Left lung (tissue), 10 donors: ENCODE measurements around the gene DUXB. TPM values are rescaled to one million over a fixed set of nuclear protein-coding genes. Genes with fewer than 3 reads are reported as not detected.

Source experiments
- ATAC-seq: fragments of 200-7000 bp; cut with Tn5 transposase; one replicate; pipeline ENCODE4 v1.9.1; 2020; ENCODE audit warnings: moderate library complexity
- DNase-seq, 4 donors: peaks; one replicate each; pipeline ENCODE4 v3.0.0-alpha.2; 2013 to 2020
- H3K27ac ChIP-seq, 2 donors: fragments of 200-600 bp; sonication (generic) in 1 of 2; one replicate each; pipeline versions ENCODE4 v1.5.0 to v1.8.0; 2020 to 2021
- H3K27me3 ChIP-seq, 2 donors: fragments of 200-600 bp; sonication (generic) in 1 of 2; one replicate each; pipeline versions ENCODE4 v1.5.0 to v1.8.0; 2020 to 2021
- H3K36me3 ChIP-seq, 2 donors: fragments of 200-600 bp; sonication (generic) in 1 of 2; one replicate each; pipeline versions ENCODE4 v1.5.0 to v1.8.0; 2020 to 2021
- H3K4me1 ChIP-seq, 2 donors: fragments of 200-600 bp; one replicate each; pipeline ENCODE4 v1.8.0; 2021
- H3K4me3 ChIP-seq, 2 donors: fragments of 200-600 bp; sonication (generic) in 1 of 2; one replicate each; pipeline versions ENCODE4 v1.5.0 to v1.8.0; 2020 to 2021; ENCODE audit warnings: mild to moderate bottlenecking in 1 of 2
- H3K9me3 ChIP-seq, 2 donors: fragments of 200-600 bp; sonication (generic) in 1 of 2; one replicate each; pipeline versions ENCODE4 v1.5.0 to v1.8.0; 2020 to 2021
- intact Hi-C, 2 donors: fragments of 100-400 bp; cut with DNase I; formaldehyde crosslinking; loops; one replicate each; pipeline versions ENCODE4 v1.11.2 to v1.14.2; 2022
- polyA plus RNA-seq, 6 donors: library from polyadenylated mRNA; unstranded; fragments of 120-200 nt; gene quantifications; one replicate each; pipeline ENCODE4 v1.2.1, GENCODE V29; 2013; ENCODE audit not compliant: insufficient read length in 6 of 6
- total RNA-seq, 2 donors: library from RNA; stranded (reverse); fragmentation: NEBNext Ultra II Directional; extraction: Animal tissue kit (Norgen Biotek cat#: 25700); gene quantifications; one replicate each; pipeline ENCODE4 v1.2.1, GENCODE V29; 2021
- TF ChIP-seq, protein P1 (sequence below), 2 donors: fragments of 200-600 bp; sonication (generic) in 1 of 2; IDR thresholded peaks; one replicate each; pipeline versions ENCODE4 v1.5.0 to v1.8.0; 2021; ENCODE audit warnings: antibody characterized with exemption in 2 of 2
- donor health status: DM: no; HTN: yes; CAD: no.
- donor health status: DM: no; HTN: no; CAD: no.

Gene DUXB
- total and polyA plus RNA-seq, 8 donors = 0.15 to 0.42 (median 0.16) TPM; not detected in 4

DNA sequence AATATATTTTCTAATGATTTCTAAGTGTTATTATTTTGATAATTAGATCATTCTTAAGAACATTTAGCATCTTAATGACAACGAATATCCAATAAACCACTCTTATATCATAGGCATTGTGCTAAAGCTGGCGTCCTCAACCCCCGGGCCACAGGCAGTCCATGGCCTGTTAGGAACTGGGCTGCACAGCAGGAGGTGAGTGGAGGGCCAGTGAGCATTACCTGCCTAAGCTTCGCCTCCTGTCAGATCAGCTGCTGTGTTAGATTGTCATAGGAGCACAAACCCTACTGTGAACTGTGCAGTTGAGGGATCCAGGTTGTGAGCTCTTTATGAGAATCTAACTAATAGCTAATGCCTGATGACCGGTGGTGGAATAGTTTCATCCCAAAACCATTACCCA lies 3.7 kb downstream of the DUXB start:
- TF ChIP-seq, protein P1, sequence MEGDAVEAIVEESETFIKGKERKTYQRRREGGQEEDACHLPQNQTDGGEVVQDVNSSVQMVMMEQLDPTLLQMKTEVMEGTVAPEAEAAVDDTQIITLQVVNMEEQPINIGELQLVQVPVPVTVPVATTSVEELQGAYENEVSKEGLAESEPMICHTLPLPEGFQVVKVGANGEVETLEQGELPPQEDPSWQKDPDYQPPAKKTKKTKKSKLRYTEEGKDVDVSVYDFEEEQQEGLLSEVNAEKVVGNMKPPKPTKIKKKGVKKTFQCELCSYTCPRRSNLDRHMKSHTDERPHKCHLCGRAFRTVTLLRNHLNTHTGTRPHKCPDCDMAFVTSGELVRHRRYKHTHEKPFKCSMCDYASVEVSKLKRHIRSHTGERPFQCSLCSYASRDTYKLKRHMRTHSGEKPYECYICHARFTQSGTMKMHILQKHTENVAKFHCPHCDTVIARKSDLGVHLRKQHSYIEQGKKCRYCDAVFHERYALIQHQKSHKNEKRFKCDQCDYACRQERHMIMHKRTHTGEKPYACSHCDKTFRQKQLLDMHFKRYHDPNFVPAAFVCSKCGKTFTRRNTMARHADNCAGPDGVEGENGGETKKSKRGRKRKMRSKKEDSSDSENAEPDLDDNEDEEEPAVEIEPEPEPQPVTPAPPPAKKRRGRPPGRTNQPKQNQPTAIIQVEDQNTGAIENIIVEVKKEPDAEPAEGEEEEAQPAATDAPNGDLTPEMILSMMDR (IDR thresholded peaks at IDR 0.05) = no peak
- Histone ChIP-seq H3K27ac (no peak overlapping the region), H3K4me3 (no peak overlapping the region), H3K36me3 (no peaks in the 10 kb centered on the region), H3K4me1 (no peaks in the 10 kb centered on the region), H3K27me3 (no peaks in the 10 kb centered on the region), H3K9me3 (no peaks in the 10 kb centered on the region)
- DNase-seq = no peak
- intact Hi-C loops = no loop called here
- no peak for ATAC-seq

DNA sequence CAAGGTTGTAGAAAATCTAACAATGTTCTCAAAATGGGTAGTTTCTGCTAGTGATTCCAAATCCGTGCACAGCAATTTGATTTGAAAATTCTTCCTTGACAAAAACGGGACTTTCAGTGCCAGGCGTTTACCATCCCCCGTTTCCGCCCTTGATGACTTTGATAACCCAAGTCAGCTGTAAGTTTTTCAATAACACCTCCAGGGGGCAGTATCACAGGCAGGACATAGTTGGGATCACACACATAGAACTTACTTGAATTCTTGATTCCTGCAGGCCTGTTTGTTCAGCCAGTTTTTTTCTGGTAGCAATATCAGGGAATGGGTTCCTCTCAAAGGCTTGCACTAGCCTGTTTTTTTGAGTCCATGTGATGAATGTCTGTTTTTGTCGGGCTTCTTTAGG lies 5.6 kb downstream of the DUXB start:
- intact Hi-C loops = no loop called here
- H3K36me3 ChIP-seq = no peaks in the 10 kb centered on the region
- TF ChIP-seq, protein P1 (IDR thresholded peaks at IDR 0.05) = no peak

DNA sequence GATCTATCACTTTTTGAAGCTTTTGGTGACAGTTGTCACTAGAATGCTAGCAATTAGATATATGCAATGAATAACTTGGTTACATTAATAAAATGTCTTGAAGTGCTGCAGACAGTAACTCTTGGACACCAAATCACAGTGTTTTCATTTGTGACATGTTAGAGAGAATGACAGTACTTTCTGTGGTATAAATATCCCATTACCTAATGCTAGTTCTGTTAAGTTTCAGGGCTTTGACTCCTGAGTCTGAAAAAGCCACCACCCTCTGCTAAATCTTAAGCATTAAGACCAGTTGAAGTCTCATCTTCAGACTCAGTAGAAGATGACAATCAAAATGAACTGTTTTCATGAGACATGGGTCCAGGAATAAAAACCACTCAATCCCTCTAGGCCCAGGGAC lies 13.9 kb downstream of the DUXB start:
- no peak for ATAC-seq

More for the DNA sequence above, 5.6 kb downstream of the DUXB start:
- Histone ChIP-seq H3K27me3 (no peaks in the 10 kb centered on the region), H3K4me3 (no peak overlapping the region), H3K4me1 (no peaks in the 10 kb centered on the region), H3K9me3 (no peaks in the 10 kb centered on the region), H3K27ac (no peak overlapping the region)
- ATAC-seq (no peak), DNase-seq (no peak)

DNA sequence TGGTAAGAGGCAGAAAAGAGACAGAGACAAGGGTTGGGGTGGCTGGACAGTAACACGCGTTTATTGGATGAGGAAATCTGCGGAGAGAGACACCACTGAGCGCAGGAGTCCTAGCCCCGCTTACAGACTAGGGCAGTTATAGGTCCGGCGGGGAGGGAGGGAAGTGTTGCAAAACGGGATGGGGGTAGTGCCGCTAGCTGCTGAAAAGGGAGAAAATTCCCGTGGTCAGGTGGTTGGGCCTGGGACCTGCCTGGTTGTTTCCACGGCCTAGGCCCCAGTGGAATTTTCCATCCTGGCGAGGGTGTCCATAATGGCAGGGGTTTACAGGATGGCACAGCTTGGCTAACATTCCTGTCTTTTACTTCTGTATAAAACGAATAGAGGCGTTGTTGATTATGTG lies 19.0 kb downstream of the DUXB start:
- H3K4me3 ChIP-seq = no peak overlapping the region
- no peaks in the 10 kb centered on the region for H3K4me1 ChIP-seq
- TF ChIP-seq, protein P1 (IDR thresholded peaks at IDR 0.05) = no peak
- DNase-seq (no peak), ATAC-seq (no peak)
- H3K9me3 ChIP-seq = no peaks in the 10 kb centered on the region
- intact Hi-C loops = no loop called here
- H3K36me3 ChIP-seq = no peaks in the 10 kb centered on the region
- no peak overlapping the region for H3K27ac ChIP-seq
- no peaks in the 10 kb centered on the region for H3K27me3 ChIP-seq

More for the DNA sequence above, 13.9 kb downstream of the DUXB start:
- no peak for DNase-seq
- no peak overlapping the region for H3K4me3 ChIP-seq
- H3K4me1 ChIP-seq = no peaks in the 10 kb centered on the region
- no peaks in the 10 kb centered on the region for H3K27me3 ChIP-seq
- intact Hi-C loops = no loop called here
- no peak overlapping the region for H3K27ac ChIP-seq
- no peaks in the 10 kb centered on the region for H3K36me3 ChIP-seq
- no peaks in the 10 kb centered on the region for H3K9me3 ChIP-seq
- TF ChIP-seq, protein P1 (IDR thresholded peaks at IDR 0.05) = no peak

DNA sequence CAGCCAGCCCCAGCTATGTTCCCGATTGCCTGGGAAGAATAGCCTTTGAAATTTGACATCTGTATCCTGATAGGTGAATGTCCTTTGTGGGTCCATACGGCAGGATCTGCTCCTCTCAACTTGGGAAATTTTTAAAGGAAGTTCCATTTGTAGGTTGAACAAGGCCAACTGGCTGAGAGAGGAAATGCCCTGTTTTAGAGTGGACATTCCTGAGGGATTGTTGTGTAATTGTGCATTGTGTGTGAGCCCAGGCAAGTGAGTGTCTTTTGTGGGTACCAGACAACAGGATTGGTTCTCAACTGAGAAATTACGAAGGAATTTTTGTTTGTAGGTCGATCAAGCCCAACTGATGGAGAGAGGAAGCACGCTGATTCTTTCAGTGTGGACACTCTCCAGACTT lies 21.9 kb downstream of the DUXB start:
- no peak for DNase-seq
- Histone ChIP-seq H3K4me3 (no peak overlapping the region), H3K27ac (no peak overlapping the region), H3K36me3 (no peaks in the 10 kb centered on the region), H3K4me1 (no peaks in the 10 kb centered on the region), H3K9me3 (no peaks in the 10 kb centered on the region), H3K27me3 (no peaks in the 10 kb centered on the region)
- ATAC-seq = no peak
- TF ChIP-seq, protein P1 (IDR thresholded peaks at IDR 0.05) = no peak
- intact Hi-C loops = no loop called here
